Measurements from ENCODE around the gene SMG6.
A peak's percentile ranks its signal among the peaks of the same experiment; 100 is the strongest.

Gene SMG6

DNA sequence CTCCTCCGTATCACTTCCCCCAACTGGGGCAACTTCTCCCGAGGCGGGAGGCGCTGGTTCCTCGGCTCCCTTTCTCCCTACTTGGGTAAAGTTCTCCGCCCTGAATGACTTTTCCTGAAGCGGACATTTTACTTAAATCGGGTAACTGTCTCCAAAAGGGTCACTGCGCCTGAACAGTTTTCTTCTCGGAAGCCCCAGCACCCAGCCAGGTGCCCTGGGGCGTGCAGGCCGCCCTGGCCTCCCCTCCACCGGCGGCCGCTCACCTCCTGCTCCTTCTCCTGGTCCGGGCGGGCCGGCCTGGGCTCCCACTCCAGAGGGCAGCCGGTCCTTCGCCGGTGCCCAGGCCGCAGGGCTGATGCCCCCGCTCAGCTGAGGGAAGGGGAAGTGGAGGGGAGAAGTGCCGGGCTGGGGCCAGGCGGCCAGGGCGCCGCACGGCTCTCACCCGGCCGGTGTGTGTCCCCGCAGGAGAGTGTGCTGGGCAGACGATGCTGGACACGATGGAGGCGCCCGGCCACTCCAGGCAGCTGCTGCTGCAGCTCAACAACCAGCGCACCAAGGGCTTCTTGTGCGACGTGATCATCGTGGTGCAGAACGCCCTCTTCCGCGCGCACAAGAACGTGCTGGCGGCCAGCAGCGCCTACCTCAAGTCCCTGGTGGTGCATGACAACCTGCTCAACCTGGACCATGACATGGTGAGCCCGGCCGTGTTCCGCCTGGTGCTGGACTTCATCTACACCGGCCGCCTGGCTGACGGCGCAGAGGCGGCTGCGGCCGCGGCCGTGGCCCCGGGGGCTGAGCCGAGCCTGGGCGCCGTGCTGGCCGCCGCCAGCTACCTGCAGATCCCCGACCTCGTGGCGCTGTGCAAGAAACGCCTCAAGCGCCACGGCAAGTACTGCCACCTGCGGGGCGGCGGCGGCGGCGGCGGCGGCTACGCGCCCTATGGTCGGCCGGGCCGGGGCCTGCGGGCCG lies 247.1 kb downstream of the SMG6 start:
- no peak overlapping the region for H3K9ac ChIP-seq (ENCODE audit: low read length)
- 0 out of 2 replicates have a peak, but pooled peaks cover 4% of the 10 kb centered on the region for H3F3A ChIP-seq (ENCODE audit: insufficient read depth)
- no peaks in the 10 kb centered on the region for H3K27me3 ChIP-seq (ENCODE audit: low read length)
- H2AFZ ChIP-seq (ENCODE audit: low read depth, low read length, severe bottlenecking), result no peak overlapping the region
- H3K4me3 ChIP-seq (ENCODE audit: insufficient read depth, low read length, poor library complexity, severe bottlenecking), result no peak overlapping the region
- no peak overlapping the region for H3K27ac ChIP-seq (ENCODE audit: low read depth, low read length)
- no peaks in the 10 kb centered on the region for H3K36me3 ChIP-seq (ENCODE audit: low read length)
- TF ChIP-seq, protein P1, sequence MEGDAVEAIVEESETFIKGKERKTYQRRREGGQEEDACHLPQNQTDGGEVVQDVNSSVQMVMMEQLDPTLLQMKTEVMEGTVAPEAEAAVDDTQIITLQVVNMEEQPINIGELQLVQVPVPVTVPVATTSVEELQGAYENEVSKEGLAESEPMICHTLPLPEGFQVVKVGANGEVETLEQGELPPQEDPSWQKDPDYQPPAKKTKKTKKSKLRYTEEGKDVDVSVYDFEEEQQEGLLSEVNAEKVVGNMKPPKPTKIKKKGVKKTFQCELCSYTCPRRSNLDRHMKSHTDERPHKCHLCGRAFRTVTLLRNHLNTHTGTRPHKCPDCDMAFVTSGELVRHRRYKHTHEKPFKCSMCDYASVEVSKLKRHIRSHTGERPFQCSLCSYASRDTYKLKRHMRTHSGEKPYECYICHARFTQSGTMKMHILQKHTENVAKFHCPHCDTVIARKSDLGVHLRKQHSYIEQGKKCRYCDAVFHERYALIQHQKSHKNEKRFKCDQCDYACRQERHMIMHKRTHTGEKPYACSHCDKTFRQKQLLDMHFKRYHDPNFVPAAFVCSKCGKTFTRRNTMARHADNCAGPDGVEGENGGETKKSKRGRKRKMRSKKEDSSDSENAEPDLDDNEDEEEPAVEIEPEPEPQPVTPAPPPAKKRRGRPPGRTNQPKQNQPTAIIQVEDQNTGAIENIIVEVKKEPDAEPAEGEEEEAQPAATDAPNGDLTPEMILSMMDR (IDR thresholded peaks at IDR 0.05; ENCODE audit: insufficient read depth, low read length, poor library complexity, severe bottlenecking), result no peak
- 0 out of 2 replicates have a peak, but pooled peaks have one; percentile 45 for TF ChIP-seq EZH2phosphoT487 (conservative IDR thresholded peaks at IDR 0.05; ENCODE audit: low read length)
- H3K9me2 ChIP-seq (replicated peaks; ENCODE audit: insufficient read depth, low read length), result no peaks in the 10 kb centered on the region
- no peaks in the 10 kb centered on the region for H4K20me1 ChIP-seq (ENCODE audit: low read depth, low read length)
- no peaks in the 10 kb centered on the region for H3K79me2 ChIP-seq (ENCODE audit: insufficient read depth, low read length)
- H3K9me3 ChIP-seq (ENCODE audit: insufficient read depth, low read length), result no peaks in the 10 kb centered on the region
- H3K4me2 ChIP-seq (ENCODE audit: low read depth, low read length, poor library complexity, severe bottlenecking), result no peak overlapping the region

DNA sequence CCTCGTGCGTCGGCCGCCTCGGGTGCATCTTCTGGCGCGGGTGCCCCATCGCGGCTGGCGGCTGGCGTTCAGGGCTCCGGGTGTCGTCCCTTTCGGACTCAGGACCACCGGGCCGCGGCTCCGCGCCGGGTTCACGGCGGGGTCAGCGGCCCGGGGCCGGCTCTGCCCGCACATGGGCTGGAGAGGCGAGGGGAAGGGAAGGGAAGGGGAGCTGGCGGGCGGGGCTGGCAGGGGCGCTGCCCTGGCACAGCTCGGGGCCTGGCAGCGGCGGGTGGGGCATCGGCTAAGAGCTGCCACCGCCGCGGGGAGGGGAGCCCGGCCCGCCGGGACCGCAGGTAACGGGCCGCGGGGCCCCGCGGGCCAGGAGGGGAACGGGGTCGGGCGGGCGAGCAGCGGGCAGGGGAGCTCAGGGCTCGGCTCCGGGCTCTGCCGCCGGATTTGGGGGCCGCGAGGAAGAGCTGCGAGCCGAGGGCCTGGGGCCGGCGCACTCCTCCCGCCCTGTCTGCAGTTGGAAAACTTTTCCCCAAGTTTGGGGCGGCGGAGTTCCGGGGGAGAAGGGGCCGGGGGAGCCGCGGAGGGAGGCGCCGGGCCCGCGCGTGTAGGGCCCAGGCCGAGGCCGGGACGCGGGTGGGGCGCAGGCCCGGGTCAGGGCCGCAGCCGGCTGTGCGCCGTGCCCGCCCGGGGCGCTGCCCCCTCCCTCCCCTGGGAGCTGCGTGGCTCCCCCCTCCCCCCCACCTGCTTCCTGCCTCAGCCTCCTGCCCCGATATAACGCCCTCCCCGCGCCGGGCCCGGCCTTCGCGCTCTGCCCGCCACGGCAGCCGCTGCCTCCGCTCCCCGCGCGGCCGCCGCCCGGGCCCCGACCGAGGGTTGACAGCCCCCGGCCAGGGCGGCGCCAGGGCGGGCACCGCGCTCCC lies 248.0 kb downstream of the SMG6 start:
- Histone ChIP-seq H3K36me3 (ENCODE audit: low read length) (no peaks in the 10 kb centered on the region), H3K9me3 (ENCODE audit: insufficient read depth, low read length) (no peaks in the 10 kb centered on the region), H3K4me3 (ENCODE audit: insufficient read depth, low read length, poor library complexity, severe bottlenecking) (peak overlapping the region; percentile 52), H4K20me1 (ENCODE audit: low read depth, low read length) (no peaks in the 10 kb centered on the region), H3K9me2 (replicated peaks; ENCODE audit: insufficient read depth, low read length) (no peaks in the 10 kb centered on the region), H3F3A (ENCODE audit: insufficient read depth) (0 out of 2 replicates have a peak, but pooled peaks cover 4% of the 10 kb centered on the region), H3K9ac (ENCODE audit: low read length) (peak overlapping the region; percentile 45), H3K79me2 (ENCODE audit: insufficient read depth, low read length) (no peaks in the 10 kb centered on the region), H3K27ac (ENCODE audit: low read depth, low read length) (no peak overlapping the region), H2AFZ (ENCODE audit: low read depth, low read length, severe bottlenecking) (peak overlapping the region; percentile 61), H3K27me3 (ENCODE audit: low read length) (no peaks in the 10 kb centered on the region), H3K4me2 (ENCODE audit: low read depth, low read length, poor library complexity, severe bottlenecking) (peak overlapping the region; percentile 74)
- peak; percentile 98 for TF ChIP-seq EZH2phosphoT487 (conservative IDR thresholded peaks at IDR 0.05; ENCODE audit: low read length)
- TF ChIP-seq, protein P1 (IDR thresholded peaks at IDR 0.05; ENCODE audit: insufficient read depth, low read length, poor library complexity, severe bottlenecking), result no peak

DNA sequence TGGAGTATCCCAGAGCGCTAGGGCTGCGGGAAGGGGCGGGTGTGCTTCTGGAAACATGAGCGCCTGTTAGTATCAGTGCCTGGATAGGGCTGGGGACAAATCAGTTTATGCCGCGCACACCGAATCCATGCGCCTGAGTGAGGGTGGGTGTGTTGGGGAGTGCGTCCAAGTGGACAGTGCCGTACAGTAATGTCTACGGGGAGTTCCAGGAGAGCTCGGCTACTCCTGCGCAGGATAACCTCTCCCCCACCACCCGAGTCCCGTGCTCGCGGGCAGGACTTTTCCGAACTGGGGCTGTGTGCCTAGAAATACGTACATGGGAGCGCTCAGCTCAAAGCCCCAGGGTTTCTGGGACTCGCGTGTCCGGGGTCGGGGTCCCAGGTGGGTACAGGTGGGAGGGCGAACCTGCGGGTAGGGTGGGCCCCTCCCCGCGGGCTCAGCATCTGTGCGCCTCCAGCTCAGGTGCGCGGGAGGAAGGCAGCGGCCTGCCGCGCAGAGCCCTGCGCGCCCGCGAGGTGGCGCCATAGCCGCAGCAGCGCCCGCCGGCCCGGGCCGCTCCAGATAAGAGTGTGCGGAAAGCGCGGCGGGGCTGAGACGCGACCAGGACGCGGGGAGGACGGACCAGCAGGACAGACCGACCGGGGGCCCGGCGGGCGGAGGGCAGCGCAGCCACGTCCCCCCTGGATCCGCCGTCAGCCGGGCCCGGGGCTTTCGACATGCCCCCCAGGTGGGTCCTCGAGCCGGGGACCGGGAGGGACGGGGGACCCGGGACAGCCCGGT lies 248.9 kb downstream of the SMG6 start, which contains the start of gene HIC1:
HIC1 (plus strand) TSS at position 592 of the 780 bp plus-strand sequence. CDS start 1,588 bp downstream, outside the sequence.
- Histone ChIP-seq H3K79me2 (ENCODE audit: insufficient read depth, low read length) (no peaks in the 10 kb centered on the region), H3K27me3 (ENCODE audit: low read length) (no peaks in the 10 kb centered on the region), H3K9ac (ENCODE audit: low read length) (peak within 1 kb of the TSS; percentile 45), H2AFZ (ENCODE audit: low read depth, low read length, severe bottlenecking) (peak within 1 kb of the TSS; percentile 61), H3K4me3 (ENCODE audit: insufficient read depth, low read length, poor library complexity, severe bottlenecking) (peak within 1 kb of the TSS; percentile 52), H3K4me2 (ENCODE audit: low read depth, low read length, poor library complexity, severe bottlenecking) (peak within 1 kb of the TSS; percentile 74), H3K36me3 (ENCODE audit: low read length) (no peaks in the 10 kb centered on the region), H3K9me2 (replicated peaks; ENCODE audit: insufficient read depth, low read length) (no peaks in the 10 kb centered on the region), H3K9me3 (ENCODE audit: insufficient read depth, low read length) (no peaks in the 10 kb centered on the region), H3K27ac (ENCODE audit: low read depth, low read length) (no peak within 1 kb of the TSS), H3F3A (ENCODE audit: insufficient read depth) (0 out of 2 replicates have a peak, but pooled peaks cover 4% of the 10 kb centered on the region), H4K20me1 (ENCODE audit: low read depth, low read length) (no peaks in the 10 kb centered on the region)
- TF ChIP-seq, protein P1 (IDR thresholded peaks at IDR 0.05; ENCODE audit: insufficient read depth, low read length, poor library complexity, severe bottlenecking), result peak; percentile 77
- no peak for TF ChIP-seq EZH2phosphoT487 (conservative IDR thresholded peaks at IDR 0.05; ENCODE audit: low read length)
